ENCODE measurements around the gene EPS8. TPM values are rescaled to one million over a fixed set of nuclear protein-coding genes. Genes with fewer than 3 reads are reported as not detected.

Gene EPS8
- total RNA-seq, 2 experiments from 2014 or later: 0.61 to 0.92 TPM

GRCh38 chr12:15575671-15576541 is 213.3 kb downstream of the EPS8 start:
- no peaks in the 10 kb centered on the region for H4K20me1 ChIP-seq (ENCODE audit: insufficient read depth, low read length)
- intact Hi-C loops (cut with micrococcal nuclease; ENCODE audit: unreplicated experiment): no loop called here
- H3K27ac ChIP-seq (ENCODE audit: low read depth, low read length, poor library complexity, severe bottlenecking): no peak overlapping the region
- H3K9me3 ChIP-seq (ENCODE audit: low read length): peaks cover 6% of the 10 kb centered on the region; the same call in 1 of the 2 replicates
- H3K4me2 ChIP-seq (ENCODE audit: low read length): no peak overlapping the region
- H2AFZ ChIP-seq (ENCODE audit: low read length): no peak overlapping the region; the same call in 1 of the 2 replicates
- ChIA-PET POLR2A (interaction anchor here (1.2 kb wide), 1 partner anchor 44 kb away, joined by 3 read pairs; no protein-coding TSS in a partner anchor), CTCF (ENCODE audit: unreplicated experiment) (no interaction called here)
- TF ChIP-seq CTCF (conservative IDR thresholded peaks at IDR 0.05; ENCODE audit: low read length) (no peak), EZH2phosphoT487 (IDR thresholded peaks at IDR 0.05; ENCODE audit: borderline replicate concordance, low read depth, low read length) (no peak)
- H3K4me1 ChIP-seq (ENCODE audit: insufficient read depth, low read length, poor library complexity, severe bottlenecking): peaks cover 10% of the 10 kb centered on the region
- no peaks in the 10 kb centered on the region for H3K36me3 ChIP-seq (ENCODE audit: insufficient read depth, low read length)
- no peaks in the 10 kb centered on the region for H3K9me2 ChIP-seq (ENCODE audit: insufficient read depth, low read length)
- no peaks in the 10 kb centered on the region for H3K79me2 ChIP-seq (ENCODE audit: insufficient read depth, low read depth, low read length)
- no peak overlapping the region for H3K4me3 ChIP-seq (ENCODE audit: low read depth, low read length, poor library complexity, severe bottlenecking)
- no peak for DNase-seq (ENCODE audit: low spot score)
- BruUV-seq (replicated peaks): no TSS peak

- CTCF ChIA-PET (ENCODE audit: unreplicated experiment): no interaction called here
- Histone ChIP-seq H3K4me3 (ENCODE audit: low read depth, low read length, poor library complexity, severe bottlenecking) (no peak overlapping the region), H3K4me1 (ENCODE audit: insufficient read depth, low read length, poor library complexity, severe bottlenecking) (peaks cover 23% of the 10 kb centered on the region), H3K9me3 (ENCODE audit: low read length) (peaks cover 6% of the 10 kb centered on the region; the same call in 1 of the 2 replicates), H3K27ac (ENCODE audit: low read depth, low read length, poor library complexity, severe bottlenecking) (no peak overlapping the region), H3K79me2 (ENCODE audit: insufficient read depth, low read depth, low read length) (no peaks in the 10 kb centered on the region), H4K20me1 (ENCODE audit: insufficient read depth, low read length) (no peaks in the 10 kb centered on the region), H3K9me2 (ENCODE audit: insufficient read depth, low read length) (no peaks in the 10 kb centered on the region), H3K4me2 (ENCODE audit: low read length) (no peak overlapping the region), H2AFZ (ENCODE audit: low read length) (peak overlapping the region; percentile 22; the same call in 1 of the 2 replicates), H3K36me3 (ENCODE audit: insufficient read depth, low read length) (no peaks in the 10 kb centered on the region)
- intact Hi-C loops (cut with micrococcal nuclease; ENCODE audit: unreplicated experiment): loop anchor here (5.0 kb wide), 1 partner anchor 802 kb away; a partner anchor contains a TSS
- DNase-seq (ENCODE audit: low spot score): no peak
- TF ChIP-seq EZH2phosphoT487 (IDR thresholded peaks at IDR 0.05; ENCODE audit: borderline replicate concordance, low read depth, low read length) (no peak), CTCF (conservative IDR thresholded peaks at IDR 0.05; ENCODE audit: low read length) (no peak)
- no TSS peak for BruUV-seq (replicated peaks)
- POLR2A ChIA-PET: interaction anchor here (1.0 to 1.1 kb wide), 3 partner anchors 10 to 28 kb away, joined by 3 to 5 read pairs (median 5); no protein-coding TSS in a partner anchor
These were observed 214.8 kb downstream of the EPS8 start for GRCh38 chr12:15574353-15574752.

Small RNA genes within 50 kb of the gene (small RNA-seq; reads per million reads assigned to genes)
- not detected for gene RNU6-251P

Other genes with a start within 250 kb of the EPS8 start
- gene STRAP, start 93.0 kb upstream of the EPS8 start, total RNA-seq (2014; rRNA removed; shearing (Covaris generic)): 43.1 and 45.5 TPM in 2 replicates
- gene STRAP, start 93.0 kb upstream of the EPS8 start, total RNA-seq (2022): 99.5 and 107 TPM in 2 replicates
- gene DERA, start 121.9 kb upstream of the EPS8 start, total RNA-seq (2014; rRNA removed; shearing (Covaris generic)): 54.9 and 68.6 TPM in 2 replicates
- gene DERA, start 121.9 kb upstream of the EPS8 start, total RNA-seq (2022): 87.2 and 103 TPM in 2 replicates

All from OCI-LY7 (cell line).